GM18519 (cell line): Measurements from ENCODE around the gene PPP6R2.

Experiments used
- ATAC-seq: cut with Tn5 transposase; IDR thresholded peaks from one replicate; pipeline ENCODE4 v1.9.1; 2021; ENCODE audit warnings: mild to moderate bottlenecking, moderate library complexity; ENCODE audit not compliant: unreplicated experiment, low FRiP score

The PPP6R2 gene

DNA sequence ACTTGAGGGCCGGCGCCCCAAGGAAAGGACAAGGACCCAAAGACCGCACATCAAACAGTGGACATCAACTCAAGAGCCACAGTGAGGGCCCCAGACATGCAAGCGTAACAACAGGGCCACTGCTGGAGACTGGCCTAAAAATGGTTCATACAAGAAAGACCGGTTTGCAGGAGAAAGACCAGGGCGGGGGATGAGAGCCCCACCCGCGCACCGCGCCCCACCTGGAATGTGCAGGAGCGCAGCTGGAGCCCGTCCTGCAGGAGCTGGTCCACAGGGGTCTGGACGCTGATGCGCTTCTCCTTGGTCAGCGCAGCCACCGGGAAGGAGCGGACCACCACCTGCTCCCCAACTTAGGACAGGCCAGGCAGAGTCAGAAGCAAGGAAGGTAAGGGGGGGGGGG lies 117.8 kb downstream of the PPP6R2 start:
- ATAC-seq = no peak

DNA sequence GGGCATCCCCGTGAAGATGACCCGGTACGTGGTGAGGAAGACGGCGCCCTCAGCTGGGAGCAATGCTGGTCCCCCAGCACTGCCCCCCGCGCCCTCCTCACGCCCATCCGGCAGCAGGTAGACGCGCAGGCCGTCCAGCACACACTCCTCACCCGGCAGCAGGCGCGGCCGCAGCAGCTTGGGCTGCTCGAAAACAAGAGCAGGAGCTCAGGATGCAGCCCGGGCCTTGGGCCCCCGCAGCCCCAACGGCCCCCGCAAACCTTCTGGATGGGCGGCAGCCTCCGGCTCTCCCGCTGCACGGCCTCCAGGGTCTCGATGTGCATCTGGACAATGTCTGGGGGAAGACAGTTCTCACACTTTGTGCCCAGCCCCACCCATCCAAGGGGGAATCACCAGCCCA lies 118.4 kb downstream of the PPP6R2 start:
- ATAC-seq = no peak

DNA sequence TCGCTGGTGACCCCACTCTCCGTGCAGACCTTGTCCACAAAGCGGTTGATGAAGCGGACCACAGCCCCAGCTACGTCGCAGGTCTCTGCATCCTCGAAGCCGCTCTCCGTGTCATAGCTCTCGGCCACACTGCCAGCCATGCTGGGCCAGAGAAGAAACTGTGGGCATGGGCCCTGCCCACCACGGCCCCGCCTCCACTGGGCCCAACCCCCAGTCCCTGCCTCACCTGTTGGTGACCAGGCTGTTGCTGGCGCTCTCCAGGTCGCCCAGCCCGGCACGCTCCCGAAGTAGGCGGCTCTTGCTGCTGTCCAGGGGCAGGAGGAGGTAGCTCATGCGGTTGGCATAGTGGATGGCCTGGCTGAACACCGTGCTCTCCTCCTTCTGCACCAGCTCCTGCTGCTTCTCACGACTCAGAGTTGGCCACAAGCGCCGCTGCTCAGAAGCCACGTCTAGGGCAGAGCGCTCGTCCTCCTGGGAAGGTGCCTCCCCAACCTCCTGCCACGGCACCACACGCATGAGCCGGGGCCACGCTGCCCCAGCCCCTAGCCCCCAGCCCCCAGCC lies 118.9 kb downstream of the PPP6R2 start:
- ATAC-seq = no peak

DNA sequence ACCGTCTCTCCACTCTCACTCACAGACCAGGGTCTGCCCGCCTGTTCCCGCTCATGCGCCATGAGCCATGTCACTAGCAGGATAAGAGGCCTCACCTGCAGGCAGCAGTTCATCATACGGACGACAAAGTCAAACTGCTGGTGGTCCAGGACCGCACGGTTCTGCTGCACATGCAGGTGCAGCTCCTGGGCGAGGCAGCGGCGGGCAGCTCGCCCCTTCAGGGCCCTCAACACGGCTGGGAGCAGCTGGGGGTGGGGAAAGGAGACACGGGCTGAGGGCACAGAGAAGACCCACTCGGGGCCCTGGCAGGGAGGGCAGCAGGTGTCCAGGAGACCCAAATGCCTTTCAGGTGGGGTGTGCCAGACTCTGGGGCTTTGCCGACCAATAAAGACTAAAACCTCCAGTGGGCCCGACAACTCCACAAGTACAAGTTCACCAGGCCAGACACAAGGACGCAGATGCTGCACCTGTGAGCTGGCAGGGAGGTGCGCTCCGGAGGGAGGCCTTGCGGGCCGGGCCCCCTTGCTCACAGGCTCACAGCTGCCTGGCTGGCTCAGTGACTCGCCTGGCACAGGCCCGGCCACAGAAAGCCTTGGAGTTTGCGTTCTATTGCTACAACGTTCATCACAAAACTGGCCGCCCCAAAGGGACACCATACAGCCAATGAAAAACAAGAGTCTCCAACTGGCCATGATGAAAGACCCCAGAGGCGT lies 120.2 kb downstream of the PPP6R2 start:
- no peak for ATAC-seq

DNA sequence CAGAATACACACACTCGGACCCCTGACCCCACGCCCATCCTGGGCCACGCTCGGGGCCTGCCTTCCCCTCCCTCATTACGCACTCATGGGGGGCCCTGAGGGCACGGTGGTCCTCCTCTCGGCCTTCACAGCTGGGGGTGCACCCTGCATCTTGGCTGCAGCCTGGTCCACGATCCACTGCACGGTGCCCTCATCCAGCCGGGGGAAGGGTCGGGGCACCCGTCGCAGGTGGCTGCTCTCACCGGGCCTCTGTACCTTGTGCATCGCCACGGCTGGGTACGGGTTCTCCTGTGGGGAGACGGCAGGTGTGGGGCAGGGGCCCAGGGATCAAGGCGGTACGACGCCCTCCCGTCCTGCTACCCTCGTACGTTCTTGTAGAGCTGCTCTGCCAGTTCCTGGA lies 121.3 kb downstream of the PPP6R2 start:
- ATAC-seq = no peak

DNA sequence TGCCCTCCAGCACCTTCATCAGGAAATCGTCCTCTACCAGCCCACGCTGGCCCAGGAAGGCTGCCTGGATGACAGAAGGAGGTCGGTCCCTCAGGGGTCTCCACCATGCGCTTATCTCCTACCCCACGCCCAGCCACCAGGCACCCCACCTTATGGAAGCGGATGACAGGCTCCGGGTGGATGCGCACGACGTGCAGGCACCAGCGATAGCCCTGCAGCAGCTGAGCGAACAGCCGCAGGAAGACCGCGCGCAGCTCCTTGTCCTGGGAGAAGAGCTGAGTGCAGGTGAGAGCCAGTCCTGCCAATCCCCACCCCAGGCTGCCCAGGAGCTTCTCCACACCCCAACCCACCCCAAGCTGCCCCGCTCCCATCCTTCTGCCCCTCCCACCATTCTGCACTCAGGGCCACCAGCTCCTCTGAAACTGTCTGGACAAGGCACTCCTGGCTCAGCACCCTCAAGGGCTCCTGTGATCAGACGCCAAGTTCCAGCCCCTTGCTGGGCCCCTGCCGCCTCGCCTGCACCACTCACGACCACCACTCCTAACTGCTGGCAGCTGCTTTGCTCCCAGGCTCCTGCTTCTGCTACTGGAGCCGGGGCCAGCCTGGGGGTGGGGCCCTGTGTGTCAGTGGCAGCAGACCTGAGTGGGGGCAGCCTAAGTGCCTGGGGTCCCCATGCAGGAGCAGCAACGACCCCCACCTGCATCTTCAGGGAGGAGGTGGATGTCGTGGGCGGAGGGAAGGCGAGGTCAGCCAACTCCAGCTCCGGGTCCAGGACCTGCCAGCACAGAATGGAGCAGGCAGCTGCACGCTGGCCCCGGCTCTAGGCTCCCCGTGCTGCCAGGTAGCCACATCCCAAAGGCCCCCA lies 122.2 kb downstream of the PPP6R2 start:
- no peak for ATAC-seq

DNA sequence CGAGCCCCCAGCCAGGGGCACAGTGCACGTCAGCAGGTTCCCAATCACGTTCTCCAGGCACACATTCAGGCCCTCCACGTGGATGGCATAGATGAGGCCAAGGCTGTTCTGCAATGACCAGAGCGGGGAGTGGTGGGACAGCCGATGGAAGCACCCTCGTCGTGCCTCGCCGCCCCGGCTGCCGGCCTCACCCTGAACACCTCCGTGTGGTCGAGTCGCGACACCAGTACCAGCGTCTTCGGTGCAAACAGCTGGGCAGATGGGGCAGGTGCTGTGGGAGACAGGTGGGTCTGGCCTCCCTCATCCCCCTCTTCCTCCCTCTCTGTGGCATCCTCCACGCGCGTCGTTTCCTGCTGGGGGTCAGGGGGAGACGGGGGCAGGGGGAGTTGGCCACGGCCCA lies 124.2 kb downstream of the PPP6R2 start:
- no peak for ATAC-seq

DNA sequence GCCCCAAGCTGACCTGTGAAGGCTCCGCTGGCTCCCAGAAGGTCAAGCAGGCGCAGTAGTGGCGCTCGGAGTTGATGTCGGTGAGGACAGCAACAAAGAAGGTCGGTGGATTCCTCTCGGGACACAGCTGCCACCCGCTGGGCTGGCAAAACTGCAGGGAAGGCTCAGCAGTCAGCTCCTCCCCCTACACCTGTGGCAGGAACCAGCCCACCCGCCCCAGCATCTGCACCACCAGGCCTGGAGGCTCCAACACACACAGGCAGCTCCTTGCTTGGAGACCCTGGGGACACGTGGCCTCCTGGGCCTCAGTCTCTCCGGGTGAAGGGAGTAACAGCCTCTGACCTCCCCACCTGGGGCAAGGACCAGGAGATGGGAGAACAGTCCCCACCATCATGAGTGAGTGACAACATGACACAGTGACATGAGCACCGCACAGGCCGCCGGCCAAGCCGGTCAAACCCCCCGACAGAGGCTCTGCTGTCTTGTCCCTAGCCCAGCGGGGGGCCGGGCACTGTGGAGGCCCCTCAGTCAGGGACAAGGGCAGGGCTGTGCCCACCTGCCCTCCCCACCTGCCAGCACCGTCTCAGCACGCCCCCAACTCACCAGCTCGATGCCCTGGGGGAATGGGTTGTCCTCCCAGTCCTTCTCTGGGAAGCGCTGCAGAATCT lies 124.8 kb downstream of the PPP6R2 start:
- ATAC-seq = no peak

DNA sequence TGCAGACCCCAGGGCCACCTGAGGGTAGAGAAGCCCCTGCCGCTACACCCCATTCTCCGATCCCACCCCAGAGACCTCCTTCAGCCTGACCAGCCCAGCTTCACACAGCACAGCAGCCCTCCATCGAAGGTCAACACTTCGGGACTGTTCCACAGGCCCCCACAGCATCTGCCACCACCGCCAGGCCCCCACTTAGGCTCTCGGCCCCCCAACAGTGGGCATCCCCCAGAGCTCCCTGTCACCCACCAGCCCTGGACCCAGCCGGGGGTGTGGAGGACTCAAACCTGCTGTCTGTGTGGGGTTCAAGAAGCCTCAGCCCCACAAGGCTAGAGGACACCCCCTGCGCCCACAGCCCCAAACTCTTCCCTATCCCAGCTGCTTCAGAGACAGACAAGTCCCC lies 125.5 kb downstream of the PPP6R2 start:
- no peak for ATAC-seq

DNA sequence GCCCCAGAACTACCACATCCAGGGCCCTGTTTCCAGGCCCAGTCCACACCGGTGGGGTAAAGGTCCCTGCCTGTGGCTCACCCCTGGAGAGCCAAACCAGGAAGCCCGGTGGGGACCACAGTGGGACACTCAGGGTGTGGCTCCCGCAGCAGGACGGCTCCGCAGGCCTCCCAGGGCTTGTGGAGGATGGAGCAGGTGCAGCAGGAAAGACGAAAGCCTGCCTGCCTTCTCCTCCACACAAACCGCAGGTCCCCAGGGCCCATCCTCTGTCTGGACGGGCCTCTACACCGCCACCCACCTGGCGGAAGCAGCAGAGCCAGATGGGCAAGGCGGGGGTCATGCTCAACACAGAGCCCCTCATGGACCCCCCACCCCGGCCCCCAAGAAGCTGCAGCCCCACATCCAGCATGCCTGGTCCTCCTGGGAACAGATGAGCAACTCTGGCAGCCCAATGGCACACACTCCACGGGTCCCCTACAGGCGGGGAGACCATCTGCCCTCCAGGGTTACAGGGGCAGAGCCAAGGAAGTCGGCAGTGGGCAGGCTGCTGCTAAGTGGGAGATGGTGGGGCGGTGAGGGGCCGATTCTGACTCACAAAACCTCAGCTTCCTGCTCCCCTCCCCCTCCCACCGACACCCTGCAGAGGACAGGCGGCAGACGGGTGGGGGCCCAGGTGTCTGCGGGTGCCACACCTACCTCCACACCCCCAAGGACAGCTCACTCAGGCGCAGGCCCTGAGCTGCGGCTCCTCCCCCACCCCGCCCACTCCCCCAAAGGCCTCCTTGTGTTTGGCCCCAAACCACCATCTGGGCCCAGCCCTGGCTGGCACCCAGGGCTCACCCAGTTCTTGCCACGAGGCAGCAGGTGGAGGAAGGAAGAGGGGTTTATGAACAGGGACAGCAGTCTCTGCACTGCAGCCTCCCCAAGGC lies 126.5 kb downstream of the PPP6R2 start:
- no peak for ATAC-seq

DNA sequence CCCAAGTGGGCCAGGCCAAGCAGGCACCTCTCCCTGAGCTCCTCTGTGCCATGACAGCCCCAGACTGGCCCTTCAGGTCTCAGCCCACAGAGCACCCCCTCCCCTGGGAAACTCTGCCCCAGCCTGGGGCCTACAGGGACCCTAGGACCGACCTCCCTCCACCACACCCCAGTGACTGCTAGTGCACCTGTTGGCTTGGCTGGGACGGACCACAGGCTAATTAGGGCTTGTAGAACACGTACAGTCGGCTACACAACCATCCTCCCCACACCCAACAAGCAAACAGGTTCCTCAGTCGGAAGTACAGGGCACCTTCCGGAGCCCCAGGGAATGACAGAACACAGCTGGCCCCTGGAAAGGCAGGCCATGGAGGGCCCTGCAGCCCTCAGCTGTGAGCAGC lies 127.4 kb downstream of the PPP6R2 start:
- no peak for ATAC-seq

DNA sequence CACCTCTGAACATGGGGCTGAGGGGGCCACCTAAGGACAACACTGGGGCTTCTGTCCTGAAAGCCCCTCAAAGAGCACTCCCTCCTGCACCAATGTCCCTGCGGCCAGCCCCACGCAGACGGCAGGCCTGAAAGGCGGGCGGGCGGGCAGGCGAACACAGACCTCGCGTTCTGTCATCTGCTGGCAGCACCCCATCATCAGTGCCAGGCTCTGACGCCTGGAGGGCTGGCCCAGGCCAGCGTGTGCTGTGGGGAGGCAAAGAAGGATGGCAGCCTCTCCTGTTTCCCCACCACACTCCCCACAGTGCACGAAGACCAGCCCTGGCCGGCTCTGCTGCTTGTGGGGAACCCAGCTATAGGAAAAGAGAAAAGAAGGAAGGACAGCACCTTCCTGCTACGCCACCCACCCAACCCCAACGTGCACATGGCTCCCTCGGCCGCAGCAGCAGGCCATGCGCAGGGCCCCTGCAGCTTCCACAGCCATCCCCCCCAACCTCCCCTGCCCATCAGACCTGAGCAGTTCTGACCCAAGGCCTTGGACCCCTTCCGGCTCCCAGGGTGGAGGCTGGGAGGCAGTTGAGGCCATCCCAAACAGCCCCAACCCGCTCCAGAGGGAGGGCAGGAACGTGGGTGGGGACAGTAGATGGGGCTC lies 128.2 kb downstream of the PPP6R2 start:
- no peak for ATAC-seq

DNA sequence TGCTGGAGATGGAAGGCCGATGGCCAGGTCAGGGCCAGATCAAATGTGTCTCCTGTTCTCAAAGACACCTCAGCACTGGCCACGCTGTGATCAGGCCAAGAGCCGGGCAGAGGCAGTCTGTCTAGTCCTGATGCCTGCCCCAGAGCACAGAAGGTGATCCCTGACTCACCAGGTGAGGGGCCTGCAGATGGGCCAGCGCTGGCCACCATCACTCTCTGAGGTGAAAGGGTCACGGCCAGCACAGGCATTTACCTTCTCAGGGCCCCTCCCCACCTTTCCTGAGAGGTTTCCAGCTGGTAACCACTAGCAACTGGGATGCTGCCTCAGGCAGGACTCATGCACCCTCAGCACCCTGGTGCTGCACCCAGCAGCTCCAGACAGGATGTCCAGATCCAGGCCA lies 128.8 kb downstream of the PPP6R2 start:
- ATAC-seq = no peak

DNA sequence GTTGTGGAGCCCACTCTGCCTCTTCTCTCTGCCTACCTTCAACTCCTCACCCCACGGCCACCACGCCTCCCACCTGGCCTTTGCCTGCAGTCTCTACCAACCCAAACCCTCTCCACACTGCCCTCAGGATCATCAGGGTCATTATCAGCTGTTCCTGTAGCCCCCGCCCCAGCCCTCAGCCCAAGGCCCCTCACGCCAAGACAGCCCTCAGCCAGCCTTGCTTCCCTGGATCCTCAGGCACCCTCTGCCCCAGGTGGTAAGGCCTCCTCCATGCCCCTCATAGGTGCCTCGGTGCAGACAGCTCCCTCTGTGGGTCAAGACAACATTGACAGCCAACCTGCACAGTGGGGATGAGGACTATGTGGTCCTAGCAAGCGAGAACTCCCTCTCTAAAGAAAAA lies 130.0 kb downstream of the PPP6R2 start:
- no peak for ATAC-seq

DNA sequence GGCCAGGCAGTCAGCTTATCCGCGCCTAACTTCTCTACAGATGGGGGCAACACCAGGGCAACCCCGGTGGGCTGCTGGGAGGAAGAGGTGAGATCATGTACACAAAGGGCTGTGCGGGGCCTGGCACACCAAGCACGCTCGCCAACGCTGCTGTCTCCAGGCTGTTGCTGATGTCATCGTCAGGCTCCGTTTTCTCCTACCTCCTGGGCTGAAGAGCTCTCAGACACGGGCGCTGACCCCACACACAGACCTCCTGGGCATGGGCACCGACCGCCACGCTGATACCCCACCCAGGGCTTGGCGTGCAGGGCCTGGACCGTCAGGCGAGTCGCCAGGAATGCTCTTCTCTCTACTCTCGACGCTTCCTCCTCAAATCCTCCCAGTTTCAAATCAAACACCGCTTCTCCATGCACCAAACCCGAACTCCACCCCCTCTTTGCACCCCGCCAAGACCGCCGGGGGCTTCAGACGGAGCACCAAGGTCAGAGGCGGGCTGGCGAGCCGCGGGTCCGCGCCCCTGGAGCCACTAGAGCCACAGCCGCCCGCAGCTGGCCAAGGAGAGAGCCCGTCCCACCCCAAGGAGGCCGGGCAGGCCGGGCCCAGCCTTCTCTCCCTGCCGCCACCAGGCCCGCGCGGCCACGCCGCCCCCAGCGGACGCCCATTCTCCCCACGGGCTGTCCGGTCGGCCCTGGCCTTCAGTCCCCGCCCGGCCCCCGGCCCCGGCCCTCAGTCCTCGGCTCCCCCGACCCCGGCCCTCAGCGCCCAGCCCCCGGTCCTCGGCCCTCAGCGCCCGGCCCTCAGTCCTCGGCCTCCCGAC lies 130.9 kb downstream of the PPP6R2 start:
- no peak for ATAC-seq

DNA sequence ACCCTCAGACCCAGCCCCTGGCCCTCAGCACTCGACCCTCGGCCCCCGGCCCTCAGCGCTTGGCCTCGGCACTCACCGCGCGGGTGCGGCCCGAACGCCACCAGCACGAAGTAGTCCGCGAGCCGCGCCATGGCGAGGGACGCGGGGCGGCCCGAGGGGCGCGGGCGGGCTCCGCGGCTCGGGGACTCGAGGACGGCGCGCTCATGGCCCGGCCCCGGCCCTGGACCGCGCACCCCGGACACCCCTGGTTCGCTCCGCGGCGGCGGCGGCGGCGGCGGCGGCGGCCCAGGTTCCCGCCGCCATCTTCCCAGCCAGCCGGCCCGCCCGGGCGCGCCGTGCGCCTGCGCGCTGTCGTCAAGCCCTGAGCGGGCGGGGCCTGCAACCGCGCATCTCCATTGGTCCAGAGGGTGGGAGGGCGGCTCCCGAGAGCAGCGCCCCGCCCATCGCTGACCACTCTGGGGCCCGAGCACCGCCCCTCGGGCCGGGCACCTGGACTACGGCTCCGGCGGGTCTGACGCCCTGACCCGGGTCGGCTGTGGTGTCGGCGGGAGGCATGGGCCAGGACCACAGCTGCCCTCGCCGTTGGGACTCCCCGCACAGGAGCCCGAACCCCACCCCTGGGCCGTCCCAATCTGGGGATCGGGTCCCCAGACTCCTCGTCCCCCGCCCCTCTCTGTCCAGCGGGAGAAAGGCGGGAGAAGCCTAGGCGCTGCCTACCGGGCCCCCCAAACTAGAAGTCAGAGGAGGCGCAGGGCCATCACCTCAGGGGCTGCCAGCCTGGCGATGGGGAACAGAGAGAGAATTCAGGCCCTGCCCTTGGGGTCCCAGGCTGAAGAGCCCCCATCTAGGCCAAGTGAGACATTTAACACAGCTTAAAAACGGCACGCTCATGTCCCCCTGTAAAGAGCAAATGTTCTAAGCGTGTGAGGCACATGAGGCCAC lies 131.9 kb downstream of the PPP6R2 start, which contains the start of gene SBF1:
SBF1 (minus strand) TSS at position 326 of the 942 bp plus-strand sequence; CDS start at position 131, 195 bp downstream.
- ATAC-seq = no peak

DNA sequence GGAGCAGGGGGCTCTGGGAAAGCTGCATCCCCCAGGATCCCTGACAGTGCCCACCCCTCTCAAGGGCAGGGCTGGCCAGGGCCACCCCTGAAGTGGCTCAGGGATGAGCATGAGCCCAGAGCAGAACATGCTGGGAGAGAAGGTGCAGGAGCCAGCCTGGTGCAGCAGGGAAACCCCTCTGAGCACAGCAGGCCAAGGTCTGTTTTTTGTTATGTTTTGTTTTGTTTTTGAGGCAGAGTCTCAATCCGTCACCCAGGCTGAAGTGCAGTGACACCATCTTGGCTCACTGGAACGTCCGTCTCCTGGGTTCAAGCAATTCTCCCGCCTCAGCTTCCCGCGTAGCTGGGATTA lies 132.5 kb downstream of the PPP6R2 start:
- ATAC-seq = no peak

DNA sequence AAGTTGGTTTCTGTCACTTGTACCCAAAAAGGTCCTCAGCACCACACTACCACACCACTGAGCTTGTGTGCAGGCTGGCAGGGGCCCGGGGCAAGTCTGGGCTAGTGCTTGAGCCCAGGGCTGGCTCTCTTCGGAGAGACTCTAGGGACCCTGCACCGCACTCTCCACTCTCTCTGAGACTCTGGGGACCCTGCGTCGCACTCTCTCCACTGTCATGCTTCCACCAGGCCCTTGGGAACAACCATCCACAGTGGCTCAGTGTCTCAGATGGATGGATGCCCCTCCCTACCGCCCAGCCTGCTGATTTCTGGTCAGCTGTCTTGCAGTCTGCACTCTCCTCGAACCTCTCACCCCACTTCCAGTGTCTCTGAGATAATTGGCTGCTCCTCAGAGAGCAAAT lies 133.7 kb downstream of the PPP6R2 start:
- ATAC-seq = no peak
